Left lung (tissue), 10 donors: ENCODE measurements around the gene ATP6V1B1. TPM values are rescaled to one million over a fixed set of nuclear protein-coding genes. Genes with fewer than 3 reads are reported as not detected.
A peak's percentile ranks its signal among the peaks of the same experiment; 100 is the strongest.

ENCODE experiments used
- ATAC-seq: fragments of 200-7000 bp; cut with Tn5 transposase; one replicate; pipeline ENCODE4 v1.9.1; 2020; ENCODE audit warnings: moderate library complexity
- DNase-seq, 4 donors: peaks; one replicate each; pipeline ENCODE4 v3.0.0-alpha.2; 2013 to 2020
- H3K27ac ChIP-seq, 2 donors: fragments of 200-600 bp; sonication (generic) in 1 of 2; one replicate each; pipeline versions ENCODE4 v1.5.0 to v1.8.0; 2020 to 2021
- H3K27me3 ChIP-seq, 2 donors: fragments of 200-600 bp; sonication (generic) in 1 of 2; one replicate each; pipeline versions ENCODE4 v1.5.0 to v1.8.0; 2020 to 2021
- H3K36me3 ChIP-seq, 2 donors: fragments of 200-600 bp; sonication (generic) in 1 of 2; one replicate each; pipeline versions ENCODE4 v1.5.0 to v1.8.0; 2020 to 2021
- H3K4me1 ChIP-seq, 2 donors: fragments of 200-600 bp; one replicate each; pipeline ENCODE4 v1.8.0; 2021
- H3K4me3 ChIP-seq, 2 donors: fragments of 200-600 bp; sonication (generic) in 1 of 2; one replicate each; pipeline versions ENCODE4 v1.5.0 to v1.8.0; 2020 to 2021; ENCODE audit warnings: mild to moderate bottlenecking in 1 of 2
- H3K9me3 ChIP-seq, 2 donors: fragments of 200-600 bp; sonication (generic) in 1 of 2; one replicate each; pipeline versions ENCODE4 v1.5.0 to v1.8.0; 2020 to 2021
- intact Hi-C, 2 donors: fragments of 100-400 bp; cut with DNase I; formaldehyde crosslinking; loops; one replicate each; pipeline versions ENCODE4 v1.11.2 to v1.14.2; 2022
- polyA plus RNA-seq, 6 donors: library from polyadenylated mRNA; unstranded; fragments of 120-200 nt; gene quantifications; one replicate each; pipeline ENCODE4 v1.2.1, GENCODE V29; 2013; ENCODE audit not compliant: insufficient read length in 6 of 6
- total RNA-seq, 2 donors: library from RNA; stranded (reverse); fragmentation: NEBNext Ultra II Directional; extraction: Animal tissue kit (Norgen Biotek cat#: 25700); gene quantifications; one replicate each; pipeline ENCODE4 v1.2.1, GENCODE V29; 2021
- TF ChIP-seq, protein P1 (sequence below), 2 donors: fragments of 200-600 bp; sonication (generic) in 1 of 2; IDR thresholded peaks; one replicate each; pipeline versions ENCODE4 v1.5.0 to v1.8.0; 2021; ENCODE audit warnings: antibody characterized with exemption in 2 of 2
- donor health status: DM: no; HTN: yes; CAD: no.
- donor health status: DM: no; HTN: no; CAD: no.

Gene ATP6V1B1
- total and polyA plus RNA-seq, 8 donors = 0.76 to 5.5 (median 4.7) TPM

DNA sequence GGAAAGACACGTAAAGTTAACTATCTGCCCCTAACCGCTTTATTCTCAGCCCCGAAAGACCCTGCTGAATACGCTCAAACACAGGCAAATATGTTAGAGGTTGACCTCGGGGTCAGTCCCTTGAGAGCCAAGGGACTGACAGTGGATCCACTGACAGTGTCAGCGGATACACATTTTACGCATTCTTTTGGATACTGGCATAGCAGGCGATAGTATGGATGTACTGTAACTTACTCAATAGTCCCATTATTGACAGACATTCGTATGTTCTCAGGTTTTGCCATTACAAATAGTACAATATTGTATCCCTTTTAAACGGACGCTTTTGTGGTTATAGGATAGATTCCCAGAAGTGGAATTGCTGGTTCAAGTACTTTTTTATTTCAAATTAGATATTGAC, 13.4 kb downstream of the ATP6V1B1 start:
- intact Hi-C loops = loop anchor here in 1 of 2 donors (5.0 to 10.0 kb wide), 2 partner anchors 77 to 154 kb away; partner anchors contain the start of gene FIGLA
- no peaks in the 10 kb centered on the region for H3K9me3 ChIP-seq
- TF ChIP-seq, protein P1, sequence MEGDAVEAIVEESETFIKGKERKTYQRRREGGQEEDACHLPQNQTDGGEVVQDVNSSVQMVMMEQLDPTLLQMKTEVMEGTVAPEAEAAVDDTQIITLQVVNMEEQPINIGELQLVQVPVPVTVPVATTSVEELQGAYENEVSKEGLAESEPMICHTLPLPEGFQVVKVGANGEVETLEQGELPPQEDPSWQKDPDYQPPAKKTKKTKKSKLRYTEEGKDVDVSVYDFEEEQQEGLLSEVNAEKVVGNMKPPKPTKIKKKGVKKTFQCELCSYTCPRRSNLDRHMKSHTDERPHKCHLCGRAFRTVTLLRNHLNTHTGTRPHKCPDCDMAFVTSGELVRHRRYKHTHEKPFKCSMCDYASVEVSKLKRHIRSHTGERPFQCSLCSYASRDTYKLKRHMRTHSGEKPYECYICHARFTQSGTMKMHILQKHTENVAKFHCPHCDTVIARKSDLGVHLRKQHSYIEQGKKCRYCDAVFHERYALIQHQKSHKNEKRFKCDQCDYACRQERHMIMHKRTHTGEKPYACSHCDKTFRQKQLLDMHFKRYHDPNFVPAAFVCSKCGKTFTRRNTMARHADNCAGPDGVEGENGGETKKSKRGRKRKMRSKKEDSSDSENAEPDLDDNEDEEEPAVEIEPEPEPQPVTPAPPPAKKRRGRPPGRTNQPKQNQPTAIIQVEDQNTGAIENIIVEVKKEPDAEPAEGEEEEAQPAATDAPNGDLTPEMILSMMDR (IDR thresholded peaks at IDR 0.05) = no peak
- DNase-seq = no peak
- peaks cover 10 to 53% of the 10 kb centered on the region in 2 donors for H3K27me3 ChIP-seq
- H3K4me3 ChIP-seq = no peak overlapping the region
- H3K27ac ChIP-seq = no peak overlapping the region
- peaks cover 0 to 10% of the 10 kb centered on the region in 2 donors for H3K4me1 ChIP-seq
- ATAC-seq = no peak
- no peaks in the 10 kb centered on the region for H3K36me3 ChIP-seq

- intact Hi-C loops = no loop called here
- Histone ChIP-seq H3K27me3 (peaks cover 0 to 68% of the 10 kb centered on the region in 2 donors), H3K27ac (no peak overlapping the region), H3K36me3 (no peaks in the 10 kb centered on the region), H3K4me1 (no peaks in the 10 kb centered on the region), H3K9me3 (no peaks in the 10 kb centered on the region), H3K4me3 (no peak overlapping the region)
- TF ChIP-seq, protein P1 (IDR thresholded peaks at IDR 0.05) = no peak
- DNase-seq = no peak
- ATAC-seq = no peak
Observed at GRCh38 chr2:70954886-70955285, 19.2 kb downstream of the ATP6V1B1 start.

DNA sequence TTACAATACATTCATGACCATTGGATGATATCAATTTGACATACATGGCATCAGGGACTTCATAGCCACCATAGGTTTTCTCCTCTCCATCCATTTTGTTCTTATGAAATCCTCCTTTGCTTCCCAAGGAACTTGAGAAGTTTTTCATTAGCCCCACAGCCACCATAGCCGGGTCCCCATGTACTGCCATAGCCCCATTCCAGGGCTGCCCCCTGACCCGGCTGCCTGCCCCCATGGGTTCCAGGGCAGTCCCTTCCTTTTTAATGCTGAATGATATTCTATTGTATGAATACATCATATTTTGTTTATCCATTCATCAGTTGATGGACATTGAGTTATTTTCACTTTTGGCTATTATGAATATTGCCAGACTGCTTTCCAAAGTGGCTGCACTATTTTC, 20.4 kb downstream of the ATP6V1B1 start:
- DNase-seq = no peak
- intact Hi-C loops = no loop called here
- H3K36me3 ChIP-seq = no peaks in the 10 kb centered on the region
- H3K27me3 ChIP-seq = peaks cover 0 to 67% of the 10 kb centered on the region in 2 donors
- TF ChIP-seq, protein P1 (IDR thresholded peaks at IDR 0.05) = no peak
- H3K9me3 ChIP-seq = no peaks in the 10 kb centered on the region
- H3K4me3 ChIP-seq = no peak overlapping the region
- no peaks in the 10 kb centered on the region for H3K4me1 ChIP-seq
- no peak overlapping the region for H3K27ac ChIP-seq
- no peak for ATAC-seq

DNA sequence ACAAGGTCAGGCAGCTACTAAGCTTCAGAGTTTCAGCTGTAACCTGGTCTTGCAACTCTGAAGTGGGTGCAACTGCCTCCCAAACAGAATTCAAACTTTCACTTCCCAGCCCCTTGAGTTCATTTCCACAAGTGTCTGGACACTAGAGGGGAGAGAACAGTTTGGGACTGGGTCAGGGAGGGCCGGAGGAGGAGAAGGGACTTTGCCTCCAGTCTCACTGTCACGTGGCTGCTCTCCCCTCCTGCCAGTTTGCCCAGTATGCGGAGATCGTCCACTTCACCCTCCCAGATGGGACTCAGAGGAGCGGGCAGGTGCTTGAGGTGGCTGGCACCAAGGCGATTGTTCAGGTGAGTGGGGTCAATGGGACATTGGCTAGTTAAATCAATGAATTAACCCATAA, 22.1 kb downstream of the ATP6V1B1 start:
- Histone ChIP-seq H3K4me3 (no peak overlapping the region), H3K27ac (no peak overlapping the region), H3K27me3 (peaks cover 0 to 67% of the 10 kb centered on the region in 2 donors), H3K36me3 (no peaks in the 10 kb centered on the region), H3K4me1 (no peaks in the 10 kb centered on the region), H3K9me3 (no peaks in the 10 kb centered on the region)
- intact Hi-C loops = no loop called here
- no peak for DNase-seq
- peak; percentile 35 for ATAC-seq
- TF ChIP-seq, protein P1 (IDR thresholded peaks at IDR 0.05) = no peak

DNA sequence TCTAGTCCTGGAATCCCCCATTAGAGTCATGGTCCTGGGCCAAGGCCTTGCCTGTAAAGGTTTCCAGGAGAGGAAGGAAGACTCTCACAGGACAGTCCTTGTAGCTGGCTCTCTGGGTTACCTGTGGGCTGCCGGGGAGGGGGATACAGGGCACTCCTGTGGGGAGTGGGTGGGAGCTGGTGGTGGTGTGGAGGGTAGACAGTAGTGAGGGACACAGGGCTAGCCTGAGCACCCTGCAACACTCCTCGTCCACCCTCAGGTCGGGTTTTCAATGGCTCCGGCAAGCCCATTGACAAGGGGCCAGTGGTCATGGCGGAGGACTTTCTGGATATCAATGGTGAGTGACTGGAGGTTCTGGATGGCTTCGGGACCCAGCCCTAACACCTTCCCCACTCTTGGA, 23.1 kb downstream of the ATP6V1B1 start:
- intact Hi-C loops = no loop called here
- Histone ChIP-seq H3K9me3 (no peaks in the 10 kb centered on the region), H3K4me1 (no peaks in the 10 kb centered on the region), H3K27me3 (peaks cover 4 to 67% of the 10 kb centered on the region in 2 donors), H3K27ac (no peak overlapping the region), H3K4me3 (no peak overlapping the region), H3K36me3 (no peaks in the 10 kb centered on the region)
- ATAC-seq (no peak), DNase-seq (no peak)
- TF ChIP-seq, protein P1 (IDR thresholded peaks at IDR 0.05) = no peak
